ENCODE data around the gene SAFB.

Gene SAFB

DNA sequence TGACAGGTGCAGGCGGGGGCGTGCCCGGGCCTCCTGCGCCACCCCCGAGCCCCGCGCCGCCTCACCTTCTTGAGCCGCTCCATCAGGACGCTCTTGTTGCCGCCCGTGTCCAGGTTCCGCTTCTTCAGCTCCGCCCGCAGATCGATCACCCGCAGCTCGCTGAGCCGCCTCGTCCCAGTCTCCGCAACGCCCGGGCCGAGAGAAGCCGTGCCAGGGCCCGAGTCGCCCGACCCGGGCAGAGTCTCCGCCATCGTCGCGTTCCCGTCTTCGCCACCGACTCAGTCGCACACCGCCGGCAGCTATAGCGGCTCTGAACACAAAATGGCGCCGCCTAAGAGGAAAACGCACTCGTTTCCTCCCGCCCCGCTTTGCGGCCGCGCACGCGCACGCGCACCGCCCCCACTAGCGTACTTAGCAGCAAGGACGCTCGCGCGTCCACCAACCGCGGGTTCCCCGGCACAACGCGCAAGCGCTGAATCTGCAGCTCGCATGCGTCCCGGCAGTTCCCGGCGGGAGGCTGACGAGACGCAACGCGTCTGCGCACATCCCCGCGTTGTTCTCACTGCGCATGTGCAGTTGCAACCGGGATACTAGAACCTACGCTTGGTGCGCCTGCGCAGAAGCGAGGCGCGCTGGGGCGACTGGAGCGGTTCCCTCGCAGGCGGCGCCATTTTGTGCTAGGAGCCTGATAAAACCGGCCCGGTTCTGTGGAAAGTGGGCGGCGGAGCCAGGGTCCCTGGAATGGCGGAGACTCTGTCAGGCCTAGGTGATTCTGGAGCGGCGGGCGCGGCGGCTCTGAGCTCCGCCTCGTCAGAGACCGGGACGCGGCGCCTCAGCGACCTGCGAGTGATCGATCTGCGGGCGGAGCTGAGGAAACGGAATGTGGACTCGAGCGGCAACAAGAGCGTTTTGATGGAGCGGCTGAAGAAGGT lies at the start of gene SAFB, which contains the start of gene SAFB2:
TSS of gene SAFB (plus strand) at position 619 of the 932 bp plus-strand sequence. CDS start at position 742, 123 bp downstream.
TSS of gene SAFB2 (minus strand) at position 312 of the 932 bp plus-strand sequence. CDS start at position 251, 61 bp downstream.
- peak; percentile 99 for DNase-seq (ENCODE audit: low read depth)

DNA sequence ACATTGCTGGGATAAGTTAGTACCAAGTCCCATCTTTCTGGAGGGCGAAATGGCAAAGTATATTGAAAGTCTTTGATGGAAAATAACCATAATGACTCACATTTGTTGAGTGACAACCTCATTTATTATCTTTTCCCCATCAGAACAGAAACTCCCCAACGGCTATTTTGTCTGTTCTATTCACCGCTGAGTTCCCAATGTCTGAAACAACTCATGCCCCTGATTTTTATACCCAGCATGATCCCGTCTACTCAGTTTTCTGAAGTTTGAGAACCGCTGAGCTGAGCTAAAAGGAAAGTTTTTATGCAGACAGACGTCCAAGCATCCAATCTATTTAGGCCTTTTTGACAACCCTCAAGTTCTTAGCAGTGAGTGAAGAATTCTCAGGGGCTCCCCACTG lies 47.3 kb upstream of the SAFB start:
- DNase-seq (ENCODE audit: low read depth), result no peak

DNA sequence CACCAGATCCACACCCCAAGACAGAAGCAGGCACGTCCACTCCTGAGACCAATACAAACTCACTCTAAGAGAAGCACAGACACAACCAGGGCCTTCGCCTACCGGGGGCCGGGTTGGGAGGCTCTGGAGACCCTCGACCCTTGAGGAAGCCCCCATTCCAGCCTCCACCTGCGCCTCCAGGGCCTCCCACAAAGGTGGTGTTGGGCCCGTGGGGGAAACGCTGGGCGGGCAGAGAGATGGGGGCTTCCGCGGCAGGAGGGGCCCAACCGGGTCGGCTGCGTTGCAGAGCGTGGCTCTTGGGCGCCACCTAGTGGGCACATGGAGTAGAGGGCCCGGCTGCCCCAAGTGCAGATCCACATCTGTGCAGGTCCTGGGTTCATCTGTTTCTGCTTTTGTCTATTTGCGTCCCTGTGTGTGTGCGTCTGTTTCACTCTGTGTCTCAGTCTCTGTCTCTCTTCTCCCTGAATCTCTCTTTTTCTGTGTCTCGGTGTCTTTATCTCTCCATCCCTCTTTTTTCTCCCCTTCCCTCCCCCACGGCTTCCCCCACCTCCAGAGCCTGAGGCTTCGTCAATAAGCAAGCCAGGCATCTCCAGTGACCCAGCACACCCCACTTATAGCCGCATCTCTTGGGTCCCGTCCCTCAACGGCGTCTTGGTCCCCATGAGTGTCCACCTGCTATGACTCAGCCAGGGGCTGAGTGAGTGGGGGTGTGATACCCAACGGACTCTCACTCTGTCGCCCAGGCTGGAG lies 44.6 kb upstream of the SAFB start:
- peak; percentile 56 for DNase-seq (ENCODE audit: low read depth)

DNA sequence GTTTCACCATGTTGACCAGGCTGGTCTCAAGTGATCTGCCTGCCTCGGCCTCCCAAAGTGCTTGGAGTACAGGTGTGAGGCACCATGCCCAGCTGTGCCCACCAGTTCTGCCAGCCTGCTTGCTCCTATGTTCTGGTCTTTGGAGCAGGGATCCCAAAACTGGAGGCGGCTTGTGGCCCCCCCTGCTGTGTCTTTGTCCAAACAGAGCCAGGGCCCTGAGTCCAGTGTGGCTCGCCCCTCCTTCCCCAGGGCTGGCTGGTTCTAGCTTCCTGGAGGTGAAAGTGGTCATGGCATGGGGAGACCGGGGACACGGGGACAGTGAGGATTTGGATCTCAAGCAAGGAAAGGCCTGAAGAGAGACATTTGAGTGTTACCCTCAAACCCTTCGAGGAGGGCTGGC lies 43.6 kb upstream of the SAFB start:
- no peak for DNase-seq (ENCODE audit: low read depth)

GRCh38 chr19:5579697-5580096 lies 43.2 kb upstream of the SAFB start:
- DNase-seq (ENCODE audit: low read depth), result no peak

- DNase-seq (ENCODE audit: low read depth), result no peak
Measured at GRCh38 chr19:5580161-5580571, 42.7 kb upstream of the SAFB start.

DNA sequence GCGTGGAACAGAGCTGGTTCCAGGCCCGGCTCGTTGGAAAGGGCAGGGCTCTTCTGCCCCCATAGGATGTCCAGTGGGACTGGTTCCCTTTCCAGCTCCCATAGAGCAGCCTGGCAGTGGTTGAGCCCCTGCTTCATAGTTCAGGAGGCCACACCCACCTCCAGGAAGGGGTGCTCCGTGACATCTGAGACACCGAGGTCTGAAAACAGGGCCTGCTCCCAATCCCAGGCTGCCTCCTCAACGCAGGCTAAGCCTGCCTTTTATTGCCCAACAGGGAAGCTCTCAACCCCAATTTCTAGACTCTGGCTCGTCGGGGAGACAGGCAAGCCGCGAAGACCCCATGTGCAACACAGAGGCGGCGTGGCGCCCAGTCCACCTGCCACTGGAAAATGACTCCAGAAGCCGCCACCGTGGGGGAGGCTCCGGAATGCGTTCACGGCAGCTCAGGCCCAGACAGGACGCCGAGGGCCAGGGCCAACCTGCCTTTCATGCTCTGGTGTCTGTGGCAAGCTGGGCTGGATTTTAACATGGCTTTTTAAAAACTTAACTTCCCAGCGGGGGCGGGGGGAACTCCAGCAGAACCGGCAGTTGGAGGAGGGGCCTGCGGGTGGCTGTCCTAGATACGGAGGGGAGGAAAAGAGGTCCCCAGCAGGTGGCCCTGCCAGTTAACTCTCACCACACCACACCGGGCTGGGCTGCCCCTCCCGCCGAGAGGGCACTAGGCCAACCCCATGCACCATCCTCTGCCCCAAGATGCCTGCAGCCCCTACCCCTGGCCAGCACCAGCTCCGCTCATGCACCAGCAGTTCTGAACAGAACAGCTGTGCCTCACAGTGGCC lies 37.2 kb upstream of the SAFB start:
- no peak for DNase-seq (ENCODE audit: low read depth)

- no peak for DNase-seq (ENCODE audit: low read depth)
Measured at GRCh38 chr19:5586300-5587070, 36.4 kb upstream of the SAFB start.

DNA sequence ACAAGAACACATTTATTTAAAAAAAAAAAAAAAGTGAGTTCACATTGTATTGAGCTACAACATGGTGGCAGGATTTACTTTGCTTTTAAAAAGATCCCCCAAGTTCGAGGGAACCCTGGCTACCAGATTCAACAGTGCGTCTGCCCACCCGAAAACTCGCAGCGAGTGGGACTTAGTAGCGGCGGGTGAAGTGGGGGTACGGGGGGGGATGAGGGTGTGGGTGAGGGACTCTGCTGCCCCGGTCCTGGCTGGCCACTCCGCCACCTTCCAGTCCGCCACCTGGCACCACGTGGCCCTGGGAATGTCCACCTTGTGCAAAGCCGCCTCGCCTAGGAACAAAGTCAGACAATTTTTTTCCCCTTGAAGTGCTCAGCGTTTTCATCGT lies 35.8 kb upstream of the SAFB start:
- DNase-seq (ENCODE audit: low read depth), result no peak

GRCh38 chr19:5587661-5588060 lies 35.2 kb upstream of the SAFB start:
- DNase-seq (ENCODE audit: low read depth), result no peak

DNA sequence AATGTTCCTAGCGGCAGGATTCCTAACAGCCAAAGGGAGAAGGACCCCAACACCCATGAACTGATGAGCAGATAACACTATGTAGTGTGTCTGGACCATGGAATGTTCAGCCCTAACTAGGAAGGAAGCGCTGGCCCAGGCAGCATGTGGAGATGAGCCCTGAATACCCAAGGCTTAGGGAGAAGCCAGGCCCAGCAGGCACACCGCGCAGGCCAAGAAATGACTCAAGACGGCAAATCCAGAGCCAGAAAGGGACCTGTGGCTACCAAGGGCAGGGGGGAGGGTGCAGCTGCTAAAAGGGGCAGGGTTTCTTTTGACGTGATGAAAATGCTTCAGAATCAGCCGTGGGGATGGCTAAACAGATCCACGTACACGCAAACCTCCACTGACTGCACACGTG lies 34.4 kb upstream of the SAFB start:
- DNase-seq (ENCODE audit: low read depth), result no peak

GRCh38 chr19:5588906-5589676 lies 33.8 kb upstream of the SAFB start:
- DNase-seq (ENCODE audit: low read depth), result no peak

- no peak for DNase-seq (ENCODE audit: low read depth)
Measured at GRCh38 chr19:5590151-5590864, 32.6 kb upstream of the SAFB start.

DNA sequence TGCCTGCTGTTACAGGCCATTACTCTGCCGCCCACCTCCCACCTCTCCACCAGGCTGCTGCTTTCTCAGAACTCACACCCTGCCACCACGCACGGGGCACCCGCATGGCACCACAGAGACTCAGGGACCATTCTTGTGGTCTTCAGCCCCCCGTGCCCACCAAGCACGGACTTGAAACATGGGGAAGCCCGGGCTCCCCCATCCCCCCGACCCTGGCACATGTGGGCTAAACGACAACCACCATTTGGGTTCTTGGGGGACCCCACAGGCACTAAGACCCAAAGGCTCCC lies 32.1 kb upstream of the SAFB start:
- DNase-seq (ENCODE audit: low read depth), result no peak

DNA sequence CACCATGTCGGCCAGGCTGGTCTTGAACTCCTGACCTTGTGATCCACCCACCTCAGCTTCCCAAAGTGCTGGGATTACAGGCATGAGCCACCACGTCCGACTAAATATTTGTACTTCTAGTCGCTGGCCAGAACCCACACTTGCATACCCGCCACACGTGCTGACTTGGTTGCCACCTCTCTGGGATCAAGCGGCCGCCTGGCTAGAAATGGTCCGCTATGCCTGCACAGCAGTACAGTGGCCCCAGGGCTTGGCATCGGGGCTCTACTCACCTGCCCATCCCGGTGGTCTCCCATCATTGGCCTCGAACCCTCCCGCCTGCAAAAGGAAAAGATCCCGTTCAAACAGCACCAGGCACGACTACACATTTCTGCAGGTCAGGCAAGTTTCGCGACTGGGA lies 31.4 kb upstream of the SAFB start:
- no peak for DNase-seq (ENCODE audit: low read depth)

DNA sequence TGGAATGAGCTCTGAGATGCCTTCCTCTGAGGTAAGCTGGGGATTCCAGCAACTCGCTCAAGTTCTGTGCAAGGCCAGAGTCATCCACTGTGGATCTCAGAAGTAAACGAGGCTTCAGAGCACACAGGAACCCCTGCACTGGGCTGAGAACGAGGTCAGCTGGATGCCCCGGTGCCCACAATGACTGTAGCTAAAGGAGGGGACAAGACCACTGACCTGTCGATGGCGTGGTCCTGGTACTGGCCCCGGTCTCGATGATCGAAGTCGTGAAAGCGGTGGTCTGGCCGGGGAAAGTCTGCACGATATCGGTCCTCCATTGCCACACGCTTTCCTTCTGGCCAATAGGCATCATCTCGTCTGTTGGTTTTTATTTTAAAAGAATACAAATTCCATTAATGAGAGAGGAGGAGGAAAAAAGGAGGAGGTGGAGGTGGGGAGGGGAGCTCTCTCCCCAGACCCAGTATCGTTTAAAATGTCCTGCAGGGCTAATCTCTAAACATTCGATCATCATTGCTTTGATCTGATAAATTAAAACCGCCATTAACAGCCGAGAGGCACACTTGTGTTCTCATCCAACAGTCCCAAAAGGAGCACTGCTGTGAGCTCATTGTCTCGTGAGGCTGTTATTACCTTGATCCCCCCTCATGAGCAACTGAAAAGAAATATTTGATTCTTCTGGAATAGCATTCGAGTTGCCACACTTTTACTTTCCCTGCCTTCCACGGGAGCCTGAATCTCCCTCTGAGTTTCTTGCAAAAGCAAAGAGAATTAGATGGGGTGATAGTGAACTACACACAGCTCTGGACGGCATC lies 30.1 kb upstream of the SAFB start:
- DNase-seq (ENCODE audit: low read depth), result no peak

DNA sequence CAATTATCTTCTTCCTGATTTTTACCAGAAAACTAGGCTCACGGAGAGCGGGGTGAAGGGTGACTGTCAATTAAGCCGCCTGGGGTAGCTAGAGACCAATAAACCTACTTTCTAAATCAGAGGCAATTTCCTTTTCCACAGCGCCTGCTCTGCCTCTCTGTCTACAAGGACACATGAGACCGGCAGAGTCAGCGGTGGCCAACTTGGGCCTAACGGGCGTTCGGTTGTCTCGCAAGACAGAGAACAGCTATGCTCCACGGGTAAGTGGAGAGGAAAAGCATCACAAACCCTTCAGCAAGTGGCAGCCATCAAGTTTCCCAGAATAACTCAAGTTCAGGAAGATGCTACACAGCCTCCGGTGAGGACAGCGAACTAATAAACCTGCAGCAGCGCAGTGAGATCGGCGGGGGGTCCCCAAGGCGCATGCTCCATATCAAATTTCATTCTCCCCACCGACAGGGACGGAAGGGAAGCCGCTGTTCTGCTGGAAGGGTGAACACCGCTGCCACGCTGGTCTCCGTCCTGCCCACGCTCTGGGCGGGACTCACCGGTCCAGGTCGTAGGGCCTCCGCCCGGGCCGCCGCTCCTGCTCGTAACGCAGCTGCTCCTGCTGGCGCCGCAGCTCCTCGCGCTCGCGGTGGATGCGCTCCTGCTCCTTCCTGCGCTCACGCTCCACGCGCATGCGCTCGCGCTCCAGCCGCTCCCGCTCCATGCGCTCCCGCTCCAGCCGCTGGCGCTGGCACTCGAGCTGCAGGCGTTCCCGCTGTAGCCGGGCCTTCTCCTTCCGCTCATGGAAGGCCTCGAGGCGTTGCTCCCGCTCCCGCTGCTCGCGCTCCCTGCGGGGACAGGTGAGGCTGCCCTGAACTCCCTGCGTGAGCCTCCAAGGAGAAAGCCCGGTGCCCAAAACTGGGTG lies 29.3 kb upstream of the SAFB start:
- DNase-seq (ENCODE audit: low read depth), result no peak

DNA sequence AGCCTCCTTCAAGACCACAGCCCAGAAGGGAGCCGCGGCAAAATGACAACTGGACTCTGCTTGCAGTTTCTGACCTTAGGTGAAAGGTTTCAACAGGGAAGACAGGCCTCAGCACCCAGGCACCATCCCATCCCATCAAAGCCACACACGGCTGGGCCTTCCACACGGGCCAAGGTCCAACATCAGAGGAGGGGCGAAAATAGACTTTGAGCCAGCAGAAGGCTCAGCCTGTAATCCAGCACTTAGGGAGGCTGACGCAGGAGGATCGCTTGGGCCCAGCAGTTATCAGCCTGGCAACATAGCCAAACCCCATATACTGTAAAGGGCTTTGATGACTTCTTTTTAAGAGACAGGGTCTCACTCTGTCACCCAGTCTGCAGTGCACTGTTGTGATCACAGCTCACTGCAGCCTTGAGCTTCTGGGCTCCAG lies 28.3 kb upstream of the SAFB start:
- DNase-seq (ENCODE audit: low read depth), result no peak
